Placental pericyte (primary cell): ENCODE data around the gene CRYBG2. TPM values are rescaled to one million over a fixed set of nuclear protein-coding genes. Genes with fewer than 3 reads are reported as not detected.

Experiments
- total RNA-seq: library from RNA; depleted of rRNA; stranded (reverse); fragments of >200 nt; gene quantifications from 2 replicates; pipeline ENCODE4 v1.2.3, GENCODE V29; 2012

The CRYBG2 gene
- total RNA-seq: under 0.01 TPM in 1 of 2 replicates, not detected in the other

DNA sequence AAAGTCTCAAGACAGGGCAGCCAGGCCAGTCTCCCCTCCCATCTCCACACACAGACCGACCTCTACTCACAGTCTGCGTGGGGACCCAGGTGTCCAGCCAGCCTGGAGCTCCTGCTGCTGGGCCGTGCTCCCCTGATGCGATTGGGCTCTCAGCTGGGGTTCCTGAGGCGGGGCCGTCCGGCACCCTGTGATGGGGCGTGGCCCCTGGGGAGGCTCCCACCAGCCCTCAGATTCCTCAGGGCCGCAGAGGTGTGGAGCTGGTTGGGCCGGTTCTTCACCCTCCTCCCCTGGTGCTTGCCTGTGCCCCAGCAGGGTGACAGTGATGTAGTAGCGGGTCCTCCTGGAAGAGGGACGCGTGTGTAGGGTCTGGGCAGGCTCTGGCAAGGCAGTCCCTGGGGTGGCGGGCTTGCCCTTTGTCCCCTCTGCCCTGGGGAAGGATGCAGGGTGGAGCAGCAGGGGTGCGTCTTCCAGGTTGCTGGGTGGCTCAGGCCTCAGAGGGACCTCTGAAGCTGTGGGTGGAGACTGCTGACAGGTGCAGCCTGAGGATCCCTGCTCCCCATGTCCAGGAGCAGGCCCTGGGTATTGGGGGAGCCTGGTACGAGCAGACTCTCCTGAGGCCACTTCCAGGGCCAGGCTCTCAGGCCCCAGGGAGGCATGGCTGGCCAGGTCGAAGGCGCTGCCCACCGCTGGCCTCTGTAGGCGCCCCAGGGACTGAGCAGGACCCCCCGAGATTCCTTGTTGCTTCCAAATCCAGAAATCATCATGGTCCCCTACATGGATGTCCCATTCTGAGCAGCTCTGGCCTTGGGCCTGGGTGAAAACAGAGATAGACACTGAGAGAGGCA, at the start of gene CRYBG2:
Gene CRYBG2, minus strand, starts transcription at position 155 of the 845 bp plus-strand sequence. CDS start 7,473 bp downstream, outside the sequence.

DNA sequence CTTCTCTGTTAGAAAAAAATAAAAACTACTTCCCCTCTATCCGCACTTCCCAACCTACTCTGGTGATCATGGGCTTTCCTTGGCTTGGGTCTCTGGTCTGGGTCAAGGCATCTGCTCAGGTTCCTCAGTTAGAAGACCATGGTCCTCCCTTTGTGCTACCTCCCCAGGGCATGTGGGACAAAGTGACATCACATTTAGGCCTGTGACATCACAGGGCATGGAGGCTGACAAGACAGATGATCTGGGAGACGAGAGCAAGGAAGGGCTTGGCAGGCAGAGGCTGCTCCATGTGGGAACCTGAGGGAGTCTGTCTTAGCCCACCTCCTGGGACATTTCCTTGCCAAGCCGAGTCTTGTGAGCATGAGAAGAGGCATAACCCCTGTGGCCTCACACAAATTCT, 18.7 kb upstream of the CRYBG2 start, which contains the start of gene ZNF683:
Gene ZNF683, minus strand, starts transcription at position 140 of the 400 bp plus-strand sequence. CDS start 4,179 bp downstream, outside the sequence.

DNA sequence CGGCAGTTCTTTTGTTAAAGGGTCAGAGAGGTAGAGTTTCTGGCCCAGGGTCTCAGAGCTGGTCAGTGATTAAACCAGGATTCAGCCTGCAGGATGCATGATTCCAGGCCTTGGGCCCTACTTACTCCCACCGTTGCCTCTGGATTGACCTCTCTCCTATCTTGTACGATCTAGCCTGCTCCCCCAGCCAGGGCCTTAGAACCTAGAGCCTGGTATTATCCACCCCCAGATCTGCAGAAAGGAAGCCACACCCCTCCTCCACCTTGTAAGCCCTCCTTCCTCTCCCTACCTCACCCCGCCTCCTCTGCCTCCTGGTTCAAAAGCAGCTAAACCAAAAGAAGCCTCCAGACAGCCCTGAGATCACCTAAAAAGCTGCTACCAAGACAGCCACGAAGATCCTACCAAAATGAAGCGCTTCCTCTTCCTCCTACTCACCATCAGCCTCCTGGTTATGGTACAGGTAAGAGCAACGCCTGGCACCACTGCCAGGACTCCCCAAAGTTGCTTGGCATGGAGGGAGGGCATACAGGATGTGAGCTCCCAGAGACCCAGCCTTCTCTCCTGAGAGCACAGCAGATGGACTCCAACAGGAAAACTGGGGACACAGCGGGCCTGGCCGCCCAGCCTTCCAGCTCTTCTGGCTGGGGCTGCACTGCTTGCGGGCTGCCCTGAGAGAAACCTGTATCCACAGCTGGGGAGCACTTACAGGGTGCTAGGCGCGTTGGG, 36.2 kb downstream of the CRYBG2 start, which contains the start of gene CD52:
Gene CD52, plus strand, starts transcription at position 347 of the 726 bp plus-strand sequence. Its CDS starts 60 bp downstream, at position 407.

DNA sequence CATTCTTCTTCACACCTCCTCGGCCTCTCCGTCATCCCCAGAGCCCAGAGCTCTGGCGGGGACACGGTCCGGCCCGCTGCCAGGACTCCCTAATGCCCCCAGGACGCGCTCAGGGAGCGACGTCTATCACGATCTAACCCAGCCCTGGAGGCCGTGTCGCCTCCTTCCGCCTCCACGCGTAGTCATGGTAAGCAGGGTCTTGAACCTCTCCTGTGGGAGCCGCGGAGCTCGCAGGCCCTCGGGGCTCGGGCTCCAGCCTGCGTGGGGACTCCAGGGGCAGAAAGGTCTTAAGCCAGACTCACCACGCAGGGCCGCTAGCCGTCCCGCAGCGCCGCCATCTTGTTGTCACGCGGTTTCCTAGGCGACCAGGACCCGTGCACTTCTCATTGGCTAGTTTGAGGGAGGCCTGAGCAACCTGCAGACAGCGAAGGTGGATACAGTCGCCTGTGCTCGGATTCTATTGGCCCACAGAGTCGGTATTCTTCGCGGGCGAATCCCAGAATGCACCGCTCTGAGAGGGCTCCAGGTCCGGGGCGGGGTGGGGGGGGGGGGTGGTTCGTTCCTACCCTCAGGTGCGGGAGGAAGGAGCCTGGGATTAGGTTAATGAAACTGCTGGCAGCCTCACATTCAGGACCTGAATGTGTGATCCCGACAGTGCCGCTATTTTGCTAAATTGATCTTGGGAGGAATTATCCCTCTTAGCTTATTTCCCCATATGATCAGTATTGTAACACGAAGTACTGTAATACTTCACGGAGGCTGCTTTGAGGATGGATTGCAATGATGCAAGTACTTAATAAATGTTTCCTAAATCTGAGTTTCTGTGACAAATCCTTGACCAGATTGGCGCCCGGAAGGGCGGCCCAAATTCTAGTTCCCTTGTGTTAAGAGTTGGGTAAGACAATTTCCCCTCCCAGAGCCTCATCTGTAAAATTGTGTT, 47.4 kb downstream of the CRYBG2 start, which contains the start of gene UBXN11:
Gene UBXN11, minus strand, starts transcription at position 347 of the 940 bp plus-strand sequence. CDS start 3,753 bp downstream, outside the sequence.

GRCh38 chr1:26279456-26280332, 74.2 kb downstream of the CRYBG2 start, which contains the start of gene SH3BGRL3:
Gene SH3BGRL3 (plus strand): TSS chr1:26280086. CDS start chr1:26280156, 70 bp downstream.

Other genes with a start within 250 kb of the CRYBG2 start
- gene PDIK1L, start 242.3 kb downstream of the CRYBG2 start, total RNA-seq: 4.6 and 5.6 TPM in 2 replicates
- gene FAM110D, start 195.1 kb downstream of the CRYBG2 start, total RNA-seq: not detected in 2 replicates
- not detected in 2 replicates for gene C1orf232, start 185.2 kb downstream of the CRYBG2 start, total RNA-seq
- 24.3 and 26.3 TPM in 2 replicates for gene ZNF593, start 184.2 kb downstream of the CRYBG2 start, total RNA-seq
- not detected in 2 replicates for gene ZNF593OS, start 182.3 kb downstream of the CRYBG2 start, total RNA-seq
- gene CNKSR1, start 176.6 kb downstream of the CRYBG2 start, total RNA-seq: 0.22 TPM in 1 of 2 replicates, not detected in the other
- gene CATSPER4, start 163.5 kb downstream of the CRYBG2 start, total RNA-seq: not detected in 2 replicates
- gene CEP85, start 119.9 kb downstream of the CRYBG2 start, total RNA-seq: 2.4 and 13.7 TPM in 2 replicates
- 32.0 and 36.7 TPM in 2 replicates for gene SH3BGRL3, start 74.0 kb downstream of the CRYBG2 start, total RNA-seq
- 6.8 and 7.7 TPM in 2 replicates for gene UBXN11, start 47.5 kb downstream of the CRYBG2 start, total RNA-seq
- gene CD52, start 36.2 kb downstream of the CRYBG2 start, total RNA-seq: not detected in 2 replicates
- gene ZNF683, start 18.6 kb upstream of the CRYBG2 start, total RNA-seq: not detected in 2 replicates
- gene LIN28A, start 56.7 kb upstream of the CRYBG2 start, total RNA-seq: not detected in 2 replicates
- gene DHDDS, start 78.2 kb upstream of the CRYBG2 start, total RNA-seq: 56.2 and 87.6 TPM in 2 replicates
- 183 and 243 TPM in 2 replicates for gene HMGN2, start 118.3 kb upstream of the CRYBG2 start, total RNA-seq
- 2.8 and 4.2 TPM in 2 replicates for gene RPS6KA1, start 175.6 kb upstream of the CRYBG2 start, total RNA-seq